HEK293 (cell line): ENCODE measurements around the gene ZNF367.
A peak's percentile ranks its signal among the peaks of the same experiment; 100 is the strongest.

ENCODE experiments used
- FEZF1 ChIP-seq: fragments of 450-650 bp; formaldehyde crosslinking; IDR thresholded peaks from 2 replicates; pipeline ENCODE4 v1.5.1; 2016; ENCODE audit warnings: missing biosample characterization, missing genetic modification characterization
- GLI2 ChIP-seq: fragments of 450-650 bp; formaldehyde crosslinking; IDR thresholded peaks from 2 replicates; pipeline ENCODE4; 2017; ENCODE audit warnings: missing biosample characterization, missing genetic modification characterization, low read depth, borderline replicate concordance
- MYNN ChIP-seq: fragments of 450-650 bp; formaldehyde crosslinking; IDR thresholded peaks from 2 replicates; pipeline ENCODE4 v1.5.1; 2016; ENCODE audit warnings: missing biosample characterization, missing genetic modification characterization, borderline replicate concordance
- MZF1 ChIP-seq: fragments of 450-650 bp; formaldehyde crosslinking; IDR thresholded peaks from 2 replicates; pipeline ENCODE4 v1.5.1; 2017; ENCODE audit warnings: missing biosample characterization, missing genetic modification characterization, borderline replicate concordance
- OVOL3 ChIP-seq: fragments of 450-650 bp; formaldehyde crosslinking; IDR thresholded peaks from 2 replicates; pipeline ENCODE4 v1.5.1; 2016; ENCODE audit warnings: missing biosample characterization, missing genetic modification characterization
- ZBTB8A ChIP-seq: fragments of 450-650 bp; formaldehyde crosslinking; IDR thresholded peaks from 2 replicates; pipeline ENCODE4 v1.5.1; 2016; ENCODE audit warnings: missing biosample characterization, missing genetic modification characterization
- ZFP3 ChIP-seq: fragments of 450-650 bp; formaldehyde crosslinking; IDR thresholded peaks from 2 replicates; pipeline ENCODE4 v1.5.1; 2016; ENCODE audit warnings: low read depth, missing biosample characterization, missing genetic modification characterization
- ZNF133 ChIP-seq: fragments of 450-650 bp; formaldehyde crosslinking; IDR thresholded peaks from 2 replicates; pipeline ENCODE4 v1.5.1; 2016; ENCODE audit warnings: missing biosample characterization, missing genetic modification characterization
- ZNF175 ChIP-seq: fragments of 450-650 bp; formaldehyde crosslinking; IDR thresholded peaks from 2 replicates; pipeline ENCODE4 v1.5.1; 2016; ENCODE audit warnings: missing biosample characterization, missing genetic modification characterization
- ZNF184 ChIP-seq: fragments of 450-650 bp; IDR thresholded peaks from 2 replicates; pipeline ENCODE4 v1.5.1; 2018; ENCODE audit warnings: missing biosample characterization, mild to moderate bottlenecking, missing genetic modification characterization
- ZNF221 ChIP-seq: fragments of 450-650 bp; formaldehyde crosslinking; IDR thresholded peaks from 2 replicates; pipeline ENCODE4 v1.5.1; 2017; ENCODE audit warnings: missing biosample characterization, missing genetic modification characterization, borderline replicate concordance
- ZNF223 ChIP-seq: fragments of 450-650 bp; formaldehyde crosslinking; IDR thresholded peaks from 2 replicates; pipeline ENCODE4 v1.5.1; 2016; ENCODE audit warnings: missing biosample characterization, missing genetic modification characterization
- ZNF23 ChIP-seq: fragments of 450-650 bp; formaldehyde crosslinking; IDR thresholded peaks from 2 replicates; pipeline ENCODE4 v1.5.1; 2016; ENCODE audit warnings: missing biosample characterization, missing genetic modification characterization, borderline replicate concordance
- ZNF350 ChIP-seq: fragments of 450-650 bp; formaldehyde crosslinking; IDR thresholded peaks from 2 replicates; pipeline ENCODE4 v1.5.0; 2017; ENCODE audit warnings: missing biosample characterization, mild to moderate bottlenecking, missing genetic modification characterization
- ZNF354C ChIP-seq: fragments of 450-650 bp; formaldehyde crosslinking; IDR thresholded peaks from 2 replicates; pipeline ENCODE4 v1.5.1; 2016; ENCODE audit warnings: missing biosample characterization, missing genetic modification characterization, low read depth, borderline replicate concordance
- ZNF514 ChIP-seq: fragments of 450-650 bp; formaldehyde crosslinking; IDR thresholded peaks from 2 replicates; pipeline ENCODE4 v1.5.1; 2016; ENCODE audit warnings: missing biosample characterization, missing genetic modification characterization
- ZNF610 ChIP-seq: fragments of 450-650 bp; formaldehyde crosslinking; IDR thresholded peaks from 2 replicates; pipeline ENCODE4 v1.5.1; 2016; ENCODE audit warnings: missing biosample characterization, missing genetic modification characterization, borderline replicate concordance
- ZNF629 ChIP-seq: fragments of 450-650 bp; formaldehyde crosslinking; IDR thresholded peaks from 2 replicates; pipeline ENCODE4 v1.5.1; 2017; ENCODE audit warnings: missing biosample characterization, missing genetic modification characterization
- ZNF654 ChIP-seq: fragments of 450-650 bp; formaldehyde crosslinking; IDR thresholded peaks from 2 replicates; pipeline ENCODE4 v1.5.1; 2016; ENCODE audit warnings: low read depth, missing biosample characterization, missing genetic modification characterization
- ZNF664 ChIP-seq: fragments of 450-650 bp; formaldehyde crosslinking; IDR thresholded peaks from 2 replicates; pipeline ENCODE4 v1.5.1; 2016; ENCODE audit warnings: missing biosample characterization, missing genetic modification characterization
- ZNF768 ChIP-seq: fragments of 450-650 bp; formaldehyde crosslinking; IDR thresholded peaks from 2 replicates; pipeline ENCODE4 v1.5.1; 2018; ENCODE audit warnings: missing biosample characterization, mild to moderate bottlenecking, missing genetic modification characterization
- ZNF785 ChIP-seq: fragments of 450-650 bp; formaldehyde crosslinking; IDR thresholded peaks from 2 replicates; pipeline ENCODE4 v1.5.1; 2016; ENCODE audit warnings: missing biosample characterization, missing genetic modification characterization
- TF ChIP-seq, protein P1 (sequence below): fragments of 450-650 bp; formaldehyde crosslinking; IDR thresholded peaks from 2 replicates; pipeline ENCODE4 v1.5.1; 2016; ENCODE audit warnings: missing biosample characterization, missing genetic modification characterization
- TF ChIP-seq, protein P2 (sequence below): IDR thresholded peaks from 2 replicates; pipeline ENCODE4 v1.6.1; 2011; ENCODE audit warnings: mild to moderate bottlenecking, low read depth, low read length, borderline replicate concordance
- TF ChIP-seq, protein P3 (sequence below): fragments of 450-650 bp; formaldehyde crosslinking; IDR thresholded peaks from 2 replicates; pipeline ENCODE4 v1.5.1; 2016; ENCODE audit warnings: missing biosample characterization, missing genetic modification characterization
- TF ChIP-seq, protein P4 (sequence below): fragments of 450-650 bp; formaldehyde crosslinking; IDR thresholded peaks from 2 replicates; pipeline ENCODE4 v1.5.1; 2017; ENCODE audit warnings: missing biosample characterization, missing genetic modification characterization
- TF ChIP-seq, protein P5 (sequence below): fragments of 450-650 bp; formaldehyde crosslinking; IDR thresholded peaks from 2 replicates; pipeline ENCODE4 v1.5.1; 2016; ENCODE audit warnings: missing biosample characterization, missing genetic modification characterization
- TF ChIP-seq, protein P6 (sequence below): fragments of 450-650 bp; formaldehyde crosslinking; IDR thresholded peaks from 2 replicates; pipeline ENCODE4 v1.5.1; 2016; ENCODE audit warnings: missing biosample characterization, missing genetic modification characterization, borderline replicate concordance

ZNF367 gene

DNA sequence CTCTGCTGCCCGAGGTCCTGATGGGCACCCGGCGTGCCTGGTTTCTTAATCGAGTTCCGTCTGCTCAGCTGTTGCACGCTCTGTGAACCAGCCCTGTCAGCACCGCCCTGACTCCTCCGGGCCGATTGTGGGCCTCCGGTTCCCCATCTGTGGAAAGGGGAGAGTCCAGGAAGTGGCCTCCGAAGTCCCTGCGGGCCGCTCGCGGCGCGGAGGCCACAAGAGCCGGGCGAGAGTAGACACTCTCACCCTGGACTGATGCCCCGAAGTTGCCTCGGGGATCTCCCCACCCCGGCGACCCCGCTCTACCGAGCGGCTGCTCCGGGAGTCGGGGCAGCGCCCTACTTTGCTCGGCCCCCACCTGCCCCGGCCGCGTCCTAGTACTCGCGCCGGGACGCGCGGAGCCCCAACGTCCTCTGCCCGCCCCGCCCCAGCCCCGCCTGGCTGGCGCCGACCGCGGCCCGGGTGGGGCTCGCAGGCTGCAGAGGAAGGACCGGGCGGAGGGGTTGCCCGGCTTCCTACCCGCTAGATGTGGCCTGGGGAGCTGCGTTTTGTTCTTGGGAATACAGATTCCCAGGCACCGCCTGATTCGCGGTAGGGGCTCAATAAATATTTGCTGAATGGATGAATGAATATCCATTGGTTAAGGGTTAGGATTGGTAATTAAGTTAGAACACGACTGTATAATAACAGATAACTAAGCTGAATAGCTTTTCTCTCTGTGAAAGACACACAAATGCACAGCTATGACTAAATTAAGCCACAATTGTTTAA, 935 bp upstream of the ZNF367 start (continued):
- TF ChIP-seq, protein P1, sequence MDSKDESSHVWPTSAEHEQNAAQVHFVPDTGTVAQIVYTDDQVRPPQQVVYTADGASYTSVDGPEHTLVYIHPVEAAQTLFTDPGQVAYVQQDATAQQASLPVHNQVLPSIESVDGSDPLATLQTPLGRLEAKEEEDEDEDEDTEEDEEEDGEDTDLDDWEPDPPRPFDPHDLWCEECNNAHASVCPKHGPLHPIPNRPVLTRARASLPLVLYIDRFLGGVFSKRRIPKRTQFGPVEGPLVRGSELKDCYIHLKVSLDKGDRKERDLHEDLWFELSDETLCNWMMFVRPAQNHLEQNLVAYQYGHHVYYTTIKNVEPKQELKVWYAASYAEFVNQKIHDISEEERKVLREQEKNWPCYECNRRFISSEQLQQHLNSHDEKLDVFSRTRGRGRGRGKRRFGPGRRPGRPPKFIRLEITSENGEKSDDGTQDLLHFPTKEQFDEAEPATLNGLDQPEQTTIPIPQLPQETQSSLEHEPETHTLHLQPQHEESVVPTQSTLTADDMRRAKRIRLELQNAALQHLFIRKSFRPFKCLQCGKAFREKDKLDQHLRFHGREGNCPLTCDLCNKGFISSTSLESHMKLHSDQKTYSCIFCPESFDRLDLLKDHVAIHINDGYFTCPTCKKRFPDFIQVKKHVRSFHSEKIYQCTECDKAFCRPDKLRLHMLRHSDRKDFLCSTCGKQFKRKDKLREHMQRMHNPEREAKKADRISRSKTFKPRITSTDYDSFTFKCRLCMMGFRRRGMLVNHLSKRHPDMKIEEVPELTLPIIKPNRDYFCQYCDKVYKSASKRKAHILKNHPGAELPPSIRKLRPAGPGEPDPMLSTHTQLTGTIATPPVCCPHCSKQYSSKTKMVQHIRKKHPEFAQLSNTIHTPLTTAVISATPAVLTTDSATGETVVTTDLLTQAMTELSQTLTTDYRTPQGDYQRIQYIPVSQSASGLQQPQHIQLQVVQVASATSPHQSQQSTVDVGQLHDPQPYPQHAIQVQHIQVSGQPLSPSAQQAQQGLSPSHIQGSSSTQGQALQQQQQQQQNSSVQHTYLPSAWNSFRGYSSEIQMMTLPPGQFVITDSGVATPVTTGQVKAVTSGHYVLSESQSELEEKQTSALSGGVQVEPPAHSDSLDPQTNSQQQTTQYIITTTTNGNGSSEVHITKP (tag by site-specific recombination) = no peak
- no peak for TF ChIP-seq ZNF629 (tag by site-specific recombination)
- no peak for TF ChIP-seq ZNF223 (tag by site-specific recombination)
- TF ChIP-seq MZF1 (tag by site-specific recombination) = no peak
- no peak for TF ChIP-seq ZFP3
- TF ChIP-seq ZNF654 (tag by site-specific recombination) = no peak
- TF ChIP-seq, protein P2, sequence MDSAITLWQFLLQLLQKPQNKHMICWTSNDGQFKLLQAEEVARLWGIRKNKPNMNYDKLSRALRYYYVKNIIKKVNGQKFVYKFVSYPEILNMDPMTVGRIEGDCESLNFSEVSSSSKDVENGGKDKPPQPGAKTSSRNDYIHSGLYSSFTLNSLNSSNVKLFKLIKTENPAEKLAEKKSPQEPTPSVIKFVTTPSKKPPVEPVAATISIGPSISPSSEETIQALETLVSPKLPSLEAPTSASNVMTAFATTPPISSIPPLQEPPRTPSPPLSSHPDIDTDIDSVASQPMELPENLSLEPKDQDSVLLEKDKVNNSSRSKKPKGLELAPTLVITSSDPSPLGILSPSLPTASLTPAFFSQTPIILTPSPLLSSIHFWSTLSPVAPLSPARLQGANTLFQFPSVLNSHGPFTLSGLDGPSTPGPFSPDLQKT = no peak
- TF ChIP-seq ZNF133 (tag by site-specific recombination) = no peak
- no peak for TF ChIP-seq ZNF768
- no peak for TF ChIP-seq MYNN (tag by site-specific recombination)
- no peak for TF ChIP-seq ZNF184 (tag by site-specific recombination)
- no peak for TF ChIP-seq ZNF610 (tag by site-specific recombination)
- TF ChIP-seq ZNF785 (tag by site-specific recombination) = no peak
- TF ChIP-seq, protein P3, sequence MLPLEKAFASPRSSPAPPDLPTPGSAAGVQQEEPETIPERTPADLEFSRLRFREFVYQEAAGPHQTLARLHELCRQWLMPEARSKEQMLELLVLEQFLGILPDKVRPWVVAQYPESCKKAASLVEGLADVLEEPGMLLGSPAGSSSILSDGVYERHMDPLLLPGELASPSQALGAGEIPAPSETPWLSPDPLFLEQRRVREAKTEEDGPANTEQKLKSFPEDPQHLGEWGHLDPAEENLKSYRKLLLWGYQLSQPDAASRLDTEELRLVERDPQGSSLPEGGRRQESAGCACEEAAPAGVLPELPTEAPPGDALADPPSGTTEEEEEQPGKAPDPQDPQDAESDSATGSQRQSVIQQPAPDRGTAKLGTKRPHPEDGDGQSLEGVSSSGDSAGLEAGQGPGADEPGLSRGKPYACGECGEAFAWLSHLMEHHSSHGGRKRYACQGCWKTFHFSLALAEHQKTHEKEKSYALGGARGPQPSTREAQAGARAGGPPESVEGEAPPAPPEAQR (tag by site-specific recombination) = no peak
- TF ChIP-seq FEZF1 = no peak
- TF ChIP-seq ZNF175 (tag by site-specific recombination) = no peak
- TF ChIP-seq ZNF221 = no peak
- TF ChIP-seq ZNF664 (tag by site-specific recombination) = no peak
- no peak for TF ChIP-seq GLI2 (tag by site-specific recombination)
- TF ChIP-seq, protein P4, sequence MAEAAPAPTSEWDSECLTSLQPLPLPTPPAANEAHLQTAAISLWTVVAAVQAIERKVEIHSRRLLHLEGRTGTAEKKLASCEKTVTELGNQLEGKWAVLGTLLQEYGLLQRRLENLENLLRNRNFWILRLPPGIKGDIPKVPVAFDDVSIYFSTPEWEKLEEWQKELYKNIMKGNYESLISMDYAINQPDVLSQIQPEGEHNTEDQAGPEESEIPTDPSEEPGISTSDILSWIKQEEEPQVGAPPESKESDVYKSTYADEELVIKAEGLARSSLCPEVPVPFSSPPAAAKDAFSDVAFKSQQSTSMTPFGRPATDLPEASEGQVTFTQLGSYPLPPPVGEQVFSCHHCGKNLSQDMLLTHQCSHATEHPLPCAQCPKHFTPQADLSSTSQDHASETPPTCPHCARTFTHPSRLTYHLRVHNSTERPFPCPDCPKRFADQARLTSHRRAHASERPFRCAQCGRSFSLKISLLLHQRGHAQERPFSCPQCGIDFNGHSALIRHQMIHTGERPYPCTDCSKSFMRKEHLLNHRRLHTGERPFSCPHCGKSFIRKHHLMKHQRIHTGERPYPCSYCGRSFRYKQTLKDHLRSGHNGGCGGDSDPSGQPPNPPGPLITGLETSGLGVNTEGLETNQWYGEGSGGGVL = 0 out of 2 replicates have a peak, but pooled peaks have one; percentile 4
- no peak for TF ChIP-seq ZNF350
- TF ChIP-seq, protein P5, sequence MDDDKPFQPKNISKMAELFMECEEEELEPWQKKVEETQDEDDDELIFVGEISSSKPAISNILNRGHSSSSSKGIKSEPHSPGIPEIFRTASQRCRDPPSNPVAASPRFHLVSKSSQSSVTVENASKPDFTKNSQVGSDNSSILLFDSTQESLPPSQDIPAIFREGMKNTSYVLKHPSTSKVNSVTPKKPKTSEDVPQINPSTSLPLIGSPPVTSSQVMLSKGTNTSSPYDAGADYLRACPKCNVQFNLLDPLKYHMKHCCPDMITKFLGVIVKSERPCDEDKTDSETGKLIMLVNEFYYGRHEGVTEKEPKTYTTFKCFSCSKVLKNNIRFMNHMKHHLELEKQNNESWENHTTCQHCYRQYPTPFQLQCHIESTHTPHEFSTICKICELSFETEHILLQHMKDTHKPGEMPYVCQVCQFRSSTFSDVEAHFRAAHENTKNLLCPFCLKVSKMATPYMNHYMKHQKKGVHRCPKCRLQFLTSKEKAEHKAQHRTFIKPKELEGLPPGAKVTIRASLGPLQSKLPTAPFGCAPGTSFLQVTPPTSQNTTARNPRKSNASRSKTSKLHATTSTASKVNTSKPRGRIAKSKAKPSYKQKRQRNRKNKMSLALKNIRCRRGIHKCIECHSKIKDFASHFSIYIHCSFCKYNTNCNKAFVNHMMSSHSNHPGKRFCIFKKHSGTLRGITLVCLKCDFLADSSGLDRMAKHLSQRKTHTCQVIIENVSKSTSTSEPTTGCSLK (tag by site-specific recombination) = no peak
- TF ChIP-seq OVOL3 (tag by site-specific recombination) = peak; percentile 44; the same call in 1 of the 2 replicates
- no peak for TF ChIP-seq ZNF23 (tag by site-specific recombination)
- TF ChIP-seq, protein P6, sequence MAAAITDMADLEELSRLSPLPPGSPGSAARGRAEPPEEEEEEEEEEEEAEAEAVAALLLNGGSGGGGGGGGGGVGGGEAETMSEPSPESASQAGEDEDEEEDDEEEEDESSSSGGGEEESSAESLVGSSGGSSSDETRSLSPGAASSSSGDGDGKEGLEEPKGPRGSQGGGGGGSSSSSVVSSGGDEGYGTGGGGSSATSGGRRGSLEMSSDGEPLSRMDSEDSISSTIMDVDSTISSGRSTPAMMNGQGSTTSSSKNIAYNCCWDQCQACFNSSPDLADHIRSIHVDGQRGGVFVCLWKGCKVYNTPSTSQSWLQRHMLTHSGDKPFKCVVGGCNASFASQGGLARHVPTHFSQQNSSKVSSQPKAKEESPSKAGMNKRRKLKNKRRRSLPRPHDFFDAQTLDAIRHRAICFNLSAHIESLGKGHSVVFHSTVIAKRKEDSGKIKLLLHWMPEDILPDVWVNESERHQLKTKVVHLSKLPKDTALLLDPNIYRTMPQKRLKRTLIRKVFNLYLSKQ (tag by site-specific recombination) = no peak
- TF ChIP-seq ZNF354C (tag by site-specific recombination) = no peak
- peak; percentile 96 for TF ChIP-seq ZBTB8A (tag by site-specific recombination)
- TF ChIP-seq ZNF514 (tag by site-specific recombination) = no peak
